ENCODE results near the gene RPTOR. TPM values are rescaled to one million over a fixed set of nuclear protein-coding genes. Genes with fewer than 3 reads are reported as not detected.

Gene RPTOR
- total RNA-seq, 1 experiment from 2014 or later, result 30.6 TPM

DNA sequence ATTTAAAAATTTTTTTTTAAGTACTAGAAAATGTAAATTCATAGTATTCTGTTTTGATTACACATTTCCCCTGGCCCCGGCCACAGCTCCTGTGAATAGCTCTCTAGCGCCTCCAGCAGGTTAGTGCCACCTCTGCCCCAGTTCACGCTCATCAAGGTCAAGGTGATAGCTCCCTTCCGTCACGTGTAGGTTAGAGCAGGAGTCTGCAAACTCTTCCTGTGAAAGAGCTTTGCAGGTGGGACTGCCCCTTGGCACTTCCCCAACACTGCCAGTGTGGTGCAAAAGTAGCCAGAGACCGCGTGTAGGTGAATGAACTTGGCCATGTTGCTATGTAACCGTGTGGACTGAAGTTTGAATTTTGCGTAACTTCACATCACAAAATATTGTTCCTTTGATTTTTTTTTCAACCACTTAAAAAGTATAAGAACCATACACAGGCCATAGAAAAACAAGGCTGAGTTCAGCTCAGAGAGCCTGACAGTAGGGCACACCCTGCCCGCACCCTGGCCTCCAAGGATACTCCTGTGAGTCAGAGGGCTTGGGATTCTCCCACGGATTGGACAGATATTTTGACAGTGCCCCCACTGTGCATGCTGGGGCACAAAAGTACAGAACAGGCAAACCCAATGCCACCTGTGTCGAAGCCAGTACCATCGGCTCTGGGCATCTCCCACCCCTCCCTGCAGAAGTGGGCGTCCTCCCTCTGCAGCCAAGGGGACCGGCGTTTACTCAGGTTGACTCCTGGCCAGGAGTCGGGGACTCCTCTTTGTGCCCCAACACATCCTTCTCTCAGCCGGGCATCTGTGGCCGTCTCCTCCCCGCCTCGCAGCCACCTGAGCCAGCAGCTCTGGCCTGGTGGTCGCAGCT is 355.0 kb downstream of the RPTOR start:
- no peak overlapping the region for H3K27ac ChIP-seq (ENCODE audit: low read length)

DNA sequence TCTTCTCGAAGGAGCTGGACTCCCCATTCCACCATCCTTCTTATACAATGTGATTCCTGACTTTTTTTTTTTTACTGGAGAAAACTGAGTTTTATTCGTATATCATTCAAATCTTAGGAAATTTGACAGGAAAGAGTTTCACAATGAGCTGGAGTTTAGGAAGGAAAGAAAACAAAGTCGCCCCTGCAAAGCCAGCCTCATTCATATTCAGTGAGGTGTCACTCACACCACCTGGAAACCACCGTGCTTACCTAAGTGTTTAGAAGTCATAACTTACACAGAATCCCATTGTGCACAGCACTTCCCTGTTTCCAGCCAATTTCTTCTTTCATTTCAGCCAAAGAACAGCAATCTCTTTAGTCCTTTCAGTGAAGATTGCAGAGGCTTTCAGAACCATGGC is 356.7 kb downstream of the RPTOR start:
- H4K20me1 ChIP-seq (ENCODE audit: insufficient read depth, low read depth, low read length), result no peaks in the 10 kb centered on the region
- no peaks in the 10 kb centered on the region for H3K79me2 ChIP-seq (ENCODE audit: low read length)
- no peak overlapping the region for H3K9ac ChIP-seq (ENCODE audit: low read length)
- no peaks in the 10 kb centered on the region for H3K27me3 ChIP-seq (ENCODE audit: low read length)
- DNase-seq, result no peak
- H3K4me2 ChIP-seq (ENCODE audit: low read depth, low read length, poor library complexity, severe bottlenecking), result no peak overlapping the region
- no peak overlapping the region for H3K4me3 ChIP-seq (ENCODE audit: low read length)
- H3K36me3 ChIP-seq (ENCODE audit: insufficient read depth, low read length), result no peaks in the 10 kb centered on the region
- H3K4me1 ChIP-seq (ENCODE audit: low read length), result peaks cover 8% of the 10 kb centered on the region
- no peaks in the 10 kb centered on the region for H3K9me3 ChIP-seq (ENCODE audit: low read length)
- H3K27ac ChIP-seq (ENCODE audit: low read length), result no peak overlapping the region
- H2AFZ ChIP-seq (ENCODE audit: low read length), result no peak overlapping the region
- H3K9me2 ChIP-seq (replicated peaks; ENCODE audit: insufficient read depth, low read length), result no peaks in the 10 kb centered on the region

More for the DNA sequence above, 355.0 kb downstream of the RPTOR start:
- Histone ChIP-seq H3K9me3 (ENCODE audit: low read length) (no peaks in the 10 kb centered on the region), H3K79me2 (ENCODE audit: low read length) (no peaks in the 10 kb centered on the region), H4K20me1 (ENCODE audit: insufficient read depth, low read depth, low read length) (no peaks in the 10 kb centered on the region), H3K4me2 (ENCODE audit: low read depth, low read length, poor library complexity, severe bottlenecking) (no peak overlapping the region), H3K4me3 (ENCODE audit: low read length) (no peak overlapping the region), H3K27me3 (ENCODE audit: low read length) (no peaks in the 10 kb centered on the region), H2AFZ (ENCODE audit: low read length) (no peak overlapping the region), H3K9ac (ENCODE audit: low read length) (no peak overlapping the region), H3K4me1 (ENCODE audit: low read length) (peaks cover 8% of the 10 kb centered on the region), H3K36me3 (ENCODE audit: insufficient read depth, low read length) (no peaks in the 10 kb centered on the region), H3K9me2 (replicated peaks; ENCODE audit: insufficient read depth, low read length) (no peaks in the 10 kb centered on the region)
- peak; percentile 93 for DNase-seq

DNA sequence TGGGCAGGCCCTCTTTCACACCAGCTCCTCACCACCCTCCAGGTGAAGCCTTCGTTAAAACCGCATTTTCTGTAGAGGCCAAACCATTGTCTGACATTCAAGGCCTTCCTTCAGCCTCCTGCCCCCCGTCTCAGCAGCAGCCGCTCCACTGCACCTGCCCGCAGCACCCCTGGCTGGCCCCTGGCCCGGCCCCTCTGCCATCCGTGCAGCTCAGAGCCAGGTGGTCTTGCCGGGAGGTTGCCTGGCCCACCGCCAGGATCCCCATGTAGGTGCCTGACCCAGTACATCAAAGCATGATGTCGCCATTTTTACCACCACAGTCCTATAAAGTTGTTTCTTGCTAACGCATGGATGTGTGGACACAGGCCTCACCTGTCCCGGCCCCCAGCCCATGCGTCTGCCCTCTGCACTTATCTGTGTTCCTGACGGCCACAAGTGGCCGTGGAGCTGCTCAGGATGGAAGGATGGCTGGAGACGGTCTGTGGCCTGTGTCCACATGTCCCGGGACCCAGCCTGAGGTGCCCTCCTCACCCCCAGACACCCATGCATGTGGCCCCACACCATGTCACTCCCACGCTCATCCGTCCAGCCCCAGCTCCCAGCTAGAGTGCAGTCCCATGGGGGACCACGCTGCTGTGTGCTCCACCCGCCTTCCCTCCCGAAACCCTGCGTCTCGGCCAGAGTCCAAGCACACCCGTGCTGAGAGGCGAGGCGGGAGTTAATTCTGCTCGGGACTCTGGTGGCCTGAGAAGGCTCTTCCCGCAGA is 357.7 kb downstream of the RPTOR start:
- no peak overlapping the region for H3K9ac ChIP-seq (ENCODE audit: low read length)

DNA sequence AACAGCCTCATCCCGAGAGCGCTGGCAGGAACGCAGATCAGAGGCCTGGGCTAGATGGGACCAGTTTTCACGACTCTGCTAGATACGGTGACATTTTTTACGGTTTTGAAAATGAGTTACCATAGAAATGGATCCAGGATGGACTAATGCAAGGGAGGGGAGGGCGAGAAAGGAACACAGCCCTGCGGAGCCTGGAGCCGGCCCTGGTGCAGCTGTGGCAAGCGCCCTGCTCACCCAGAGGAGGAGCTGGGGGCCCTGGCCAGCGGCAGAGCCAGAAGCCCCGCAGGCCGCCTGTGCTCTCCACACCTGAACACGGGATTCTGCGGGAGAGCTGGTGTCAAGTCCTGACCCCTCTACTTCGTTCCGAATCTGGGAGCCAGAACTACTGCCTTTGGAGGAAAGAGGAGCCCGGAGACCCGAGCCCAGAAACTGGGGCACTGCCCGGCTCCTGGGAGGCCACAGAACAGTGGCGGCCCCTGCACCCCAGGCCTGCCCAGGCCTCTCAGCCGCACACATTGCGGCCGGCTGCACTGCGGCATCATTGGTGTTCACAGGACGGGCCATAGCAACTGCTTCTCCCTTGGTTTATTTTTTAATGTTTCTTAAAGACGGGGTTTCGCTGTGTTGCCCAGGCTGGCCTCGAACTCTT is 358.4 kb downstream of the RPTOR start:
- Histone ChIP-seq H3K4me1 (ENCODE audit: low read length) (peaks cover 8% of the 10 kb centered on the region), H3K27me3 (ENCODE audit: low read length) (no peaks in the 10 kb centered on the region), H3K9me3 (ENCODE audit: low read length) (no peaks in the 10 kb centered on the region)

More for the DNA sequence above, 357.7 kb downstream of the RPTOR start:
- Histone ChIP-seq H3K36me3 (ENCODE audit: insufficient read depth, low read length) (no peaks in the 10 kb centered on the region), H4K20me1 (ENCODE audit: insufficient read depth, low read depth, low read length) (no peaks in the 10 kb centered on the region), H3K79me2 (ENCODE audit: low read length) (no peaks in the 10 kb centered on the region), H3K9me2 (replicated peaks; ENCODE audit: insufficient read depth, low read length) (no peaks in the 10 kb centered on the region), H3K9me3 (ENCODE audit: low read length) (no peaks in the 10 kb centered on the region), H2AFZ (ENCODE audit: low read length) (no peak overlapping the region), H3K4me3 (ENCODE audit: low read length) (no peak overlapping the region), H3K4me1 (ENCODE audit: low read length) (peaks cover 8% of the 10 kb centered on the region), H3K27me3 (ENCODE audit: low read length) (no peaks in the 10 kb centered on the region), H3K4me2 (ENCODE audit: low read depth, low read length, poor library complexity, severe bottlenecking) (no peak overlapping the region), H3K27ac (ENCODE audit: low read length) (no peak overlapping the region)
- no peak for DNase-seq

GRCh38 chr17:80904036-80904753 is 359.6 kb downstream of the RPTOR start:
- Histone ChIP-seq H2AFZ (ENCODE audit: low read length) (no peak overlapping the region), H3K9me3 (ENCODE audit: low read length) (no peaks in the 10 kb centered on the region), H3K79me2 (ENCODE audit: low read length) (no peaks in the 10 kb centered on the region), H3K4me1 (ENCODE audit: low read length) (peaks cover 3% of the 10 kb centered on the region), H3K27ac (ENCODE audit: low read length) (no peak overlapping the region), H3K27me3 (ENCODE audit: low read length) (no peaks in the 10 kb centered on the region), H3K9ac (ENCODE audit: low read length) (no peak overlapping the region), H3K36me3 (ENCODE audit: insufficient read depth, low read length) (no peaks in the 10 kb centered on the region), H4K20me1 (ENCODE audit: insufficient read depth, low read depth, low read length) (no peaks in the 10 kb centered on the region), H3K4me3 (ENCODE audit: low read length) (no peak overlapping the region), H3K4me2 (ENCODE audit: low read depth, low read length, poor library complexity, severe bottlenecking) (no peak overlapping the region), H3K9me2 (replicated peaks; ENCODE audit: insufficient read depth, low read length) (no peaks in the 10 kb centered on the region)
- DNase-seq, result no peak

More for the DNA sequence above, 358.4 kb downstream of the RPTOR start:
- H3K4me3 ChIP-seq (ENCODE audit: low read length), result no peak overlapping the region
- DNase-seq, result no peak
- no peaks in the 10 kb centered on the region for H4K20me1 ChIP-seq (ENCODE audit: insufficient read depth, low read depth, low read length)
- H2AFZ ChIP-seq (ENCODE audit: low read length), result no peak overlapping the region
- H3K27ac ChIP-seq (ENCODE audit: low read length), result no peak overlapping the region
- H3K9ac ChIP-seq (ENCODE audit: low read length), result no peak overlapping the region
- H3K4me2 ChIP-seq (ENCODE audit: low read depth, low read length, poor library complexity, severe bottlenecking), result no peak overlapping the region
- H3K9me2 ChIP-seq (replicated peaks; ENCODE audit: insufficient read depth, low read length), result no peaks in the 10 kb centered on the region
- H3K79me2 ChIP-seq (ENCODE audit: low read length), result no peaks in the 10 kb centered on the region
- H3K36me3 ChIP-seq (ENCODE audit: insufficient read depth, low read length), result no peaks in the 10 kb centered on the region

DNA sequence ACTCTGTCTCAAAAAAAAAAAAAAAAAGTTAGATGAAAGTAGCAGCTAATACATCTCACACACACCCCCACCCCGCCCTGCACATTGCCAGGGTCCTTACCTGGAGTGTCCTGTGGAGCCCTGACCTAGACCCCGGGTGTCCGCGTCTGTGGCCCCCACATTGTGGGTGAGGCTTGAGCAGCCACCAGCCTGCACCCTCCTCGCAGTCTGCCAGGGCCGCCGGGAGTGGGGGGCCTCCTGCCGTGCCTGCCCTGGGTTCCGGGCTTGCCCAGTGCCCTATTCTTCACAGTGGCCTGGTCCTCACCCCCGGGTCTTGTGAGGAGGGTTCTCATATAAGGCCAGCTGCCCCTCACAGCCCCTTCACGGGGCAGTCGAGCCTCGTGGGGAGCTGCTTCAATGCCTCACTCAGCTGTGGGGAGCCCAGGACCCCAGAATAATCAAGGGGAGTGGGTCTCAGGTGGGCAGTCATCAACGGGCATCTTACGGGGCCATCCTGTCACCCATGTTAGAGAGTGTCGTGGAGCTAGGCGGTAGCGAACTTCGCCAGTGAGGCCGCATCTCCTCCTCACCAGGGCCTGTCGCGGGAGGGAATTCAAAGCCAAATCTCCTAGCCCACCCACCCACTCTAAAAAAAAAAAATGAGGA is 361.1 kb downstream of the RPTOR start:
- no peaks in the 10 kb centered on the region for H3K36me3 ChIP-seq (ENCODE audit: insufficient read depth, low read length)
- no peak overlapping the region for H2AFZ ChIP-seq (ENCODE audit: low read length)
- H4K20me1 ChIP-seq (ENCODE audit: insufficient read depth, low read depth, low read length), result no peaks in the 10 kb centered on the region
- peaks cover 5% of the 10 kb centered on the region for H3K4me1 ChIP-seq (ENCODE audit: low read length)
- H3K27me3 ChIP-seq (ENCODE audit: low read length), result no peaks in the 10 kb centered on the region
- no peaks in the 10 kb centered on the region for H3K79me2 ChIP-seq (ENCODE audit: low read length)
- no peak for DNase-seq
- no peak overlapping the region for H3K27ac ChIP-seq (ENCODE audit: low read length)
- H3K4me3 ChIP-seq (ENCODE audit: low read length), result no peak overlapping the region
- no peak overlapping the region for H3K9ac ChIP-seq (ENCODE audit: low read length)
- H3K9me3 ChIP-seq (ENCODE audit: low read length), result no peaks in the 10 kb centered on the region
- H3K9me2 ChIP-seq (replicated peaks; ENCODE audit: insufficient read depth, low read length), result no peaks in the 10 kb centered on the region
- no peak overlapping the region for H3K4me2 ChIP-seq (ENCODE audit: low read depth, low read length, poor library complexity, severe bottlenecking)

GRCh38 chr17:80906364-80907259 is 362.0 kb downstream of the RPTOR start:
- DNase-seq, result no peak
- no peak overlapping the region for H3K4me3 ChIP-seq (ENCODE audit: low read length)
- H4K20me1 ChIP-seq (ENCODE audit: insufficient read depth, low read depth, low read length), result no peaks in the 10 kb centered on the region
- H3K9me2 ChIP-seq (replicated peaks; ENCODE audit: insufficient read depth, low read length), result no peaks in the 10 kb centered on the region
- no peaks in the 10 kb centered on the region for H3K79me2 ChIP-seq (ENCODE audit: low read length)
- H3K27ac ChIP-seq (ENCODE audit: low read length), result no peak overlapping the region
- no peak overlapping the region for H2AFZ ChIP-seq (ENCODE audit: low read length)
- no peaks in the 10 kb centered on the region for H3K9me3 ChIP-seq (ENCODE audit: low read length)
- peaks cover 10% of the 10 kb centered on the region for H3K4me1 ChIP-seq (ENCODE audit: low read length)
- no peak overlapping the region for H3K4me2 ChIP-seq (ENCODE audit: low read depth, low read length, poor library complexity, severe bottlenecking)
- H3K27me3 ChIP-seq (ENCODE audit: low read length), result no peaks in the 10 kb centered on the region
- no peaks in the 10 kb centered on the region for H3K36me3 ChIP-seq (ENCODE audit: insufficient read depth, low read length)
- no peak overlapping the region for H3K9ac ChIP-seq (ENCODE audit: low read length)

All from Karpas-422 (cell line).